ENCODE results near the gene WNT5B.

DNA sequence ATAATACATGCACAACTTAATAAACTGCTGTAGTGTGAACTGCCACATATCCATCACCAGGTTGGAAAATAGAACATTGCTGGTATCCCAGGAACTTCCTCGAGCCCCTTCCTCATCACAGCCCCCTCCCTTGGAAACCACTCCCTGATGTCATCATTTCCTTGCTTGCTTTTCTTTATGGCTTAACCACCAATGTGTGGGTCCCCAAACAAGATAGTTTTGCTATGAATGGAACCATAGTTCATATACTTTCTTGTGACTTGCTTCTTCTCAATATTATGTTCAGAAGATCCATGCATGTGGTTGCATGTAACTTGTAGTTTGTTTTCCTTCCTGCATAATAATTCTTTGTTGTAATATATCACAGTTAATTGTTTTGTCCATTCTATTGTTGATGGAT, 8.9 kb upstream of the WNT5B start:
- TF ChIP-seq POLR2A (IDR thresholded peaks at IDR 0.05; ENCODE audit: low read depth, low read length) (no peak), POLR2AphosphoS5 (IDR thresholded peaks at IDR 0.05; ENCODE audit: low read depth, low read length) (no peak), TAF1 (IDR thresholded peaks at IDR 0.05; ENCODE audit: low read depth, low read length) (no peak), SPI1 (IDR thresholded peaks at IDR 0.05; ENCODE audit: low read depth, low read length) (no peak), PAX5 (IDR thresholded peaks at IDR 0.05; ENCODE audit: insufficient read depth, low read length, severe bottlenecking) (no peak), POU2F2 (IDR thresholded peaks at IDR 0.05; ENCODE audit: low read depth, low read length) (no peak)

Measured in GM12891 (cell line).